GM23338 (cell line): Measurements from ENCODE around the gene CADPS. TPM values are rescaled to one million over a fixed set of nuclear protein-coding genes. Genes with fewer than 3 reads are reported as not detected.

Experiments used
- ATAC-seq: fragments of 200-7000 bp; cut with Tn5 transposase; 3 replicates; pipeline ENCODE4 v1.9.1; 2020
- DNase-seq: peaks from one replicate; pipeline ENCODE4 v3.0.0-alpha.2; 2015; ENCODE audit warnings: low spot score
- H2AFZ ChIP-seq: fragments of 200-600 bp; sonication (generic); 2 replicates; pipeline ENCODE4 v1.8.0; 2016; ENCODE audit warnings: antibody characterized with exemption, mild to moderate bottlenecking, moderate library complexity
- H3F3A ChIP-seq: fragments of 200-600 bp; sonication (generic); replicated peaks from 2 replicates; pipeline ENCODE4 v1.8.0; 2017; ENCODE audit warnings: antibody characterized with exemption, mixed run types, low read depth
- H3K27ac ChIP-seq: fragments of 200-600 bp; sonication (generic); 2 replicates; pipeline ENCODE4 v1.6.1; 2016; ENCODE audit warnings: low read depth
- H3K27me3 ChIP-seq: fragments of 200-600 bp; sonication (generic); 2 replicates; pipeline ENCODE4 v1.8.0; 2016; ENCODE audit warnings: mild to moderate bottlenecking, mixed run types, moderate library complexity; ENCODE audit not compliant: insufficient read depth
- H3K36me3 ChIP-seq: fragments of 200-600 bp; sonication (generic); 2 replicates; pipeline ENCODE4 v1.8.0; 2016; ENCODE audit warnings: mild to moderate bottlenecking; ENCODE audit not compliant: insufficient read depth
- H3K4me1 ChIP-seq: fragments of 200-600 bp; sonication (generic); 2 replicates; pipeline ENCODE4 v1.8.0; 2016; ENCODE audit warnings: mild to moderate bottlenecking, moderate library complexity; ENCODE audit not compliant: insufficient read depth
- H3K4me2 ChIP-seq: fragments of 200-600 bp; sonication (generic); 2 replicates; pipeline ENCODE4 v1.7.1; 2017; ENCODE audit warnings: mixed run types
- H3K4me3 ChIP-seq: fragments of 200-600 bp; sonication (generic); 2 replicates; pipeline ENCODE4 v1.6.1; 2016; ENCODE audit warnings: mixed run types
- H3K79me2 ChIP-seq: fragments of 200-600 bp; sonication (generic); replicated peaks from 2 replicates; pipeline ENCODE4 v1.8.0; 2017; ENCODE audit warnings: mild to moderate bottlenecking; ENCODE audit not compliant: insufficient read depth
- H3K9me2 ChIP-seq: fragments of 200-600 bp; sonication (generic); 2 replicates; pipeline ENCODE4 v1.8.0; 2017; ENCODE audit not compliant: insufficient read depth
- H4K20me1 ChIP-seq: fragments of 200-600 bp; sonication (generic); replicated peaks from 2 replicates; pipeline ENCODE4 v1.8.0; 2017; ENCODE audit warnings: mild to moderate bottlenecking; ENCODE audit not compliant: insufficient read depth
- H3K27ac Mint-ChIP-seq: 2 replicates; pipeline ENCODE4 v1.8.0; 2020; ENCODE audit warnings: inconsistent platforms, mild to moderate bottlenecking, moderate library complexity, mixed read lengths
- H3K27me3 Mint-ChIP-seq: 3 replicates; pipeline ENCODE4 v1.8.0; 2022; ENCODE audit warnings: low read depth, mild to moderate bottlenecking, moderate library complexity, mixed read lengths, inconsistent platforms; ENCODE audit not compliant: insufficient read depth, poor library complexity
- H3K36me3 Mint-ChIP-seq: 3 replicates; pipeline ENCODE4 v1.8.0; 2021; ENCODE audit warnings: low read depth, mild to moderate bottlenecking, inconsistent platforms, moderate library complexity, mixed read lengths
- H3K4me1 Mint-ChIP-seq: 3 replicates; pipeline ENCODE4 v1.8.0; 2020; ENCODE audit warnings: mild to moderate bottlenecking, inconsistent platforms, mixed read lengths
- H3K4me3 Mint-ChIP-seq: 3 replicates; pipeline ENCODE4 v1.8.0; 2021; ENCODE audit warnings: moderate library complexity, mild to moderate bottlenecking, inconsistent platforms, mixed read lengths
- H3K9me3 Mint-ChIP-seq: 3 replicates; pipeline ENCODE4 v1.8.0; 2020; ENCODE audit warnings: moderate library complexity, mild to moderate bottlenecking, inconsistent platforms, mixed read lengths
- CREB1 ChIP-seq: fragments of 250-450 bp; sonication (Bioruptor Pico); IDR thresholded peaks from 2 replicates; pipeline ENCODE4 v1.5.0; 2020; ENCODE audit warnings: low read depth, mild to moderate bottlenecking, moderate library complexity
- CTCF ChIP-seq, 2 experiments: fragments of 200-600 bp in 1 of 2; sonication (generic) in 1 of 2; conservative IDR thresholded peaks; 2 replicates each; pipeline versions ENCODE4 v1.5.1 to v1.6.1; 2016 to 2017; ENCODE audit warnings: antibody characterized with exemption in 2 of 2, low read depth in 2 of 2, mild to moderate bottlenecking in 2 of 2, moderate library complexity in 1 of 2
- ETS1 ChIP-seq: IDR thresholded peaks from 2 replicates; pipeline ENCODE4 v1.6.1; 2016; ENCODE audit warnings: antibody characterized with exemption
- EZH2 ChIP-seq: fragments of 200-600 bp; sonication (generic); IDR thresholded peaks from one replicate; pipeline ENCODE4 v1.8.0; 2017; ENCODE audit warnings: antibody characterized with exemption, mild to moderate bottlenecking, low read depth; ENCODE audit not compliant: unreplicated experiment
- EZH2phosphoT487 ChIP-seq: fragments of 200-600 bp; sonication (generic); IDR thresholded peaks from one replicate; pipeline ENCODE4 v1.8.1; 2018; ENCODE audit warnings: antibody characterized with exemption; ENCODE audit not compliant: unreplicated experiment
- JUNB ChIP-seq: IDR thresholded peaks from one replicate; pipeline ENCODE4 v1.6.1; 2016; ENCODE audit warnings: antibody characterized with exemption; ENCODE audit not compliant: unreplicated experiment
- NANOG ChIP-seq: IDR thresholded peaks from 2 replicates; pipeline ENCODE4 v1.6.1; 2016; ENCODE audit warnings: antibody characterized with exemption, borderline replicate concordance
- POLR2AphosphoS5 ChIP-seq: IDR thresholded peaks from 2 replicates; pipeline ENCODE4 v1.6.1; 2016; ENCODE audit warnings: antibody characterized with exemption, low read depth
- REST ChIP-seq: IDR thresholded peaks from one replicate; pipeline ENCODE4 v1.6.1; 2018; ENCODE audit warnings: antibody characterized with exemption; ENCODE audit not compliant: unreplicated experiment
- STAT1 ChIP-seq: IDR thresholded peaks from one replicate; pipeline ENCODE4 v1.6.1; 2016; ENCODE audit warnings: antibody characterized with exemption; ENCODE audit not compliant: unreplicated experiment
- ZNF114 ChIP-seq: fragments of 250-450 bp; sonication (Bioruptor Pico); IDR thresholded peaks from 2 replicates; pipeline ENCODE4 v1.5.0; 2020; ENCODE audit warnings: mild to moderate bottlenecking, moderate library complexity
- ZNF331 ChIP-seq: fragments of 250-450 bp; sonication (Bioruptor Pico); IDR thresholded peaks from 2 replicates; pipeline ENCODE4 v1.5.0; 2020; ENCODE audit warnings: low read depth, mild to moderate bottlenecking, moderate library complexity
- ZNF462 ChIP-seq: fragments of 250-450 bp; sonication (Bioruptor Pico); IDR thresholded peaks from 2 replicates; pipeline ENCODE4 v1.5.0; 2020; ENCODE audit warnings: mild to moderate bottlenecking, moderate library complexity
- polyA plus RNA-seq: library from polyadenylated mRNA; unstranded; fragments of >200 nt; fragmentation: Nextera tagmentation; extraction: Ambion mirVana; gene quantifications from 2 replicates; pipeline ENCODE4 v1.2.1, GENCODE V29; 2016
- total RNA-seq: library from RNA; depleted of rRNA; stranded (reverse); fragments of >200 nt; shearing (Covaris generic); gene quantifications from 2 replicates; pipeline ENCODE4 v1.2.3, GENCODE V29; 2014

The CADPS gene
- total and polyA plus RNA-seq, 2 experiments from 2014 or later: 14.7 to 22.0 TPM

GRCh38 chr3:62546266-62546665 is 328.9 kb downstream of the CADPS start:
- H3K27me3 ChIP-seq: no peaks in the 10 kb centered on the region
- H2AFZ ChIP-seq: no peak overlapping the region
- Mint-ChIP-seq H3K9me3 (no peaks in the 10 kb centered on the region), H3K4me1 (peaks cover 44% of the 10 kb centered on the region), H3K27me3 (no peaks in the 10 kb centered on the region), H3K27ac (no peak overlapping the region), H3K36me3 (no peaks in the 10 kb centered on the region), H3K4me3 (no peak overlapping the region)
- ATAC-seq (no peak), DNase-seq (no peak)
- no peaks in the 10 kb centered on the region for H3K36me3 ChIP-seq
- no peak overlapping the region for H3K4me3 ChIP-seq
- no peaks in the 10 kb centered on the region for H4K20me1 ChIP-seq
- peaks cover 45% of the 10 kb centered on the region for H3K4me1 ChIP-seq
- H3K79me2 ChIP-seq: no peaks in the 10 kb centered on the region
- no peak overlapping the region for H3K4me2 ChIP-seq
- no peaks in the 10 kb centered on the region for H3F3A ChIP-seq
- no peaks in the 10 kb centered on the region for H3K9me2 ChIP-seq
- H3K27ac ChIP-seq: no peak overlapping the region
- TF ChIP-seq CTCF (conservative IDR thresholded peaks at IDR 0.05; ENCODE audit: low read depth in 2 of 2): no peak
- TF ChIP-seq REST: no peak
- TF ChIP-seq ZNF331 (CRISPR knock-in tag): no peak
- no peak for TF ChIP-seq ZNF462 (CRISPR knock-in tag)
- TF ChIP-seq ZNF114 (CRISPR knock-in tag): no peak
- no peak for TF ChIP-seq NANOG
- no peak for TF ChIP-seq ETS1
- no peak for TF ChIP-seq EZH2
- no peak for TF ChIP-seq STAT1
- no peak for TF ChIP-seq CREB1 (CRISPR knock-in tag)
- TF ChIP-seq EZH2phosphoT487: no peak
- no peak for TF ChIP-seq JUNB
- no peak for TF ChIP-seq POLR2AphosphoS5
